Trophoblast cell (in vitro differentiated cells and primary cell): ENCODE measurements around the gene MKNK2.

Experiments used
- DNase-seq, 2 donors: peaks; one replicate each; pipeline ENCODE4 v3.0.0-alpha.2; 2016
- H2AFZ ChIP-seq: 2 replicates; pipeline ENCODE4 v1.6.1; 2013; ENCODE audit warnings: low read length, moderate library complexity, mild to moderate bottlenecking; ENCODE audit not compliant: insufficient read depth, poor library complexity
- H2AK5ac ChIP-seq: 2 replicates; pipeline ENCODE4 v1.6.1; 2013; ENCODE audit warnings: mild to moderate bottlenecking, low read length
- H2BK120ac ChIP-seq: 2 replicates; pipeline ENCODE4 v1.6.1; 2013; ENCODE audit warnings: low read length, mild to moderate bottlenecking, moderate library complexity; ENCODE audit not compliant: insufficient read depth, poor library complexity
- H2BK12ac ChIP-seq: 2 replicates; pipeline ENCODE4 v1.6.1; 2013; ENCODE audit warnings: mild to moderate bottlenecking, low read length, moderate library complexity
- H2BK5ac ChIP-seq: 2 replicates; pipeline ENCODE4 v1.6.1; 2013; ENCODE audit warnings: low read length, low read depth, moderate library complexity, mild to moderate bottlenecking; ENCODE audit not compliant: poor library complexity
- H3K14ac ChIP-seq: 2 replicates; pipeline ENCODE4 v1.6.1; 2013; ENCODE audit warnings: mild to moderate bottlenecking, low read length
- H3K18ac ChIP-seq: 2 replicates; pipeline ENCODE4 v1.6.1; 2013; ENCODE audit warnings: mild to moderate bottlenecking, low read length
- H3K23ac ChIP-seq: 2 replicates; pipeline ENCODE4 v1.6.1; 2013; ENCODE audit warnings: low read length
- H3K27ac ChIP-seq: 2 replicates; pipeline ENCODE4 v1.5.1; 2013; ENCODE audit warnings: low read depth, mild to moderate bottlenecking, inconsistent platforms, low read length, moderate library complexity
- H3K27me3 ChIP-seq: 2 replicates; pipeline ENCODE4 v1.6.1; 2013; ENCODE audit warnings: inconsistent platforms, mild to moderate bottlenecking, low read length, moderate library complexity; ENCODE audit not compliant: insufficient read depth
- H3K36me3 ChIP-seq, 2 experiments: 1 replicate in 1 of 2; 2 replicates in 1 of 2; pipeline ENCODE4 v1.6.1; 2013; ENCODE audit warnings: low read length in 2 of 2, mild to moderate bottlenecking in 2 of 2, moderate library complexity in 1 of 2; ENCODE audit not compliant: insufficient read depth in 2 of 2, control insufficient read depth in 1 of 2
- H3K4ac ChIP-seq: 2 replicates; pipeline ENCODE4 v1.6.1; 2013; ENCODE audit warnings: low read depth, mild to moderate bottlenecking, low read length, moderate library complexity
- H3K4me1 ChIP-seq, 2 experiments: 1 replicate in 1 of 2; 2 replicates in 1 of 2; pipeline ENCODE4 v1.6.1; 2013; ENCODE audit warnings: low read length in 2 of 2, mild to moderate bottlenecking in 2 of 2, moderate library complexity in 1 of 2; ENCODE audit not compliant: insufficient read depth in 2 of 2, control insufficient read depth in 1 of 2
- H3K4me2 ChIP-seq: 2 replicates; pipeline ENCODE4 v1.6.1; 2013; ENCODE audit warnings: inconsistent platforms, mild to moderate bottlenecking, low read length, moderate library complexity
- H3K4me3 ChIP-seq: 2 replicates; pipeline ENCODE4 v1.5.1; 2013; ENCODE audit warnings: mild to moderate bottlenecking, low read depth, low read length, inconsistent platforms
- H3K79me1 ChIP-seq: one replicate; pipeline ENCODE4 v1.6.1; 2013; ENCODE audit warnings: low read length
- H3K79me2 ChIP-seq: 2 replicates; pipeline ENCODE4 v1.6.1; 2013; ENCODE audit warnings: low read length, mild to moderate bottlenecking; ENCODE audit not compliant: control insufficient read depth, insufficient read depth, poor library complexity
- H3K9ac ChIP-seq: 2 replicates; pipeline ENCODE4 v1.6.1; 2013; ENCODE audit warnings: mild to moderate bottlenecking, low read length
- H3K9me3 ChIP-seq: 2 replicates; pipeline ENCODE4 v1.6.1; 2013; ENCODE audit warnings: low read depth, mild to moderate bottlenecking, control low read depth, inconsistent platforms, low read length; ENCODE audit not compliant: insufficient read depth
- H4K12ac ChIP-seq: 2 replicates; pipeline ENCODE4 v1.6.1; 2013; ENCODE audit warnings: low read depth, mild to moderate bottlenecking, low read length, moderate library complexity
- H4K8ac ChIP-seq: 2 replicates; pipeline ENCODE4 v1.6.1; 2013; ENCODE audit warnings: low read depth, mild to moderate bottlenecking, low read length, moderate library complexity
- H4K91ac ChIP-seq: one replicate; pipeline ENCODE4 v1.6.1; 2013; ENCODE audit warnings: low read depth, mild to moderate bottlenecking, low read length, moderate library complexity
- WGBS: extraction: QIAGEN DNeasy Blood & Tissue Kit; methylation state at CpG from one replicate; pipeline ENCODE4 v1.1.7; 2013; ENCODE audit warnings: missing lambda C conversion rate; ENCODE audit not compliant: insufficient read length, insufficient coverage; ENCODE audit errors: extremely low coverage; 5-methylcytosine and 5-hydroxymethylcytosine counted together

MKNK2 gene

GRCh38 chr19:2070986-2071673 lies 20.1 kb upstream of the MKNK2 start:
- Histone ChIP-seq H4K12ac (no peak overlapping the region), H3K27me3 (no peaks in the 10 kb centered on the region), H3K14ac (no peak overlapping the region), H3K9ac (peak overlapping the region; percentile 34), H3K9me3 (no peaks in the 10 kb centered on the region), H3K79me2 (no peaks in the 10 kb centered on the region), H3K36me3 (peaks cover 37% of the 10 kb centered on the region in 2 experiments), H4K8ac (no peak overlapping the region), H2BK5ac (no peak overlapping the region), H4K91ac (no peak overlapping the region), H3K4me3 (no peak overlapping the region), H2BK120ac (no peak overlapping the region), H3K4me1 (no peaks in the 10 kb centered on the region), H3K79me1 (no peaks in the 10 kb centered on the region), H3K4me2 (no peak overlapping the region), H3K23ac (no peak overlapping the region), H3K27ac (no peak overlapping the region), H3K18ac (no peak overlapping the region), H2AK5ac (no peak overlapping the region), H2BK12ac (no peak overlapping the region), H2AFZ (no peak overlapping the region), H3K4ac (no peak overlapping the region)
- WGBS = no CpG with 5 or more reads among the region's 19 CpGs
- no peak for DNase-seq

GRCh38 chr19:2070436-2070827 lies 19.4 kb upstream of the MKNK2 start:
- no peak overlapping the region for H4K91ac ChIP-seq
- no peak overlapping the region for H2BK5ac ChIP-seq
- H3K79me1 ChIP-seq = no peaks in the 10 kb centered on the region
- H3K4me3 ChIP-seq = no peak overlapping the region
- no peak overlapping the region for H3K4me2 ChIP-seq
- no peak overlapping the region for H4K8ac ChIP-seq
- H3K9ac ChIP-seq = no peak overlapping the region
- H3K23ac ChIP-seq = no peak overlapping the region
- no peaks in the 10 kb centered on the region for H3K79me2 ChIP-seq
- H2AFZ ChIP-seq = no peak overlapping the region
- DNase-seq = no peak
- no peak overlapping the region for H2BK120ac ChIP-seq
- WGBS = no CpG with 5 or more reads among the region's 10 CpGs
- no peak overlapping the region for H3K18ac ChIP-seq
- H2BK12ac ChIP-seq = no peak overlapping the region
- H3K4ac ChIP-seq = no peak overlapping the region
- H3K27ac ChIP-seq = no peak overlapping the region
- no peaks in the 10 kb centered on the region for H3K27me3 ChIP-seq
- H3K9me3 ChIP-seq = no peaks in the 10 kb centered on the region
- no peaks in the 10 kb centered on the region for H3K4me1 ChIP-seq
- no peak overlapping the region for H2AK5ac ChIP-seq
- peaks cover 32% of the 10 kb centered on the region in 2 experiments for H3K36me3 ChIP-seq
- no peak overlapping the region for H4K12ac ChIP-seq
- H3K14ac ChIP-seq = no peak overlapping the region

- Histone ChIP-seq H3K79me2 (peaks cover 8% of the 10 kb centered on the region), H3K18ac (no peak overlapping the region), H3K4me2 (no peak overlapping the region), H3K27me3 (no peaks in the 10 kb centered on the region), H3K9me3 (no peaks in the 10 kb centered on the region), H3K4ac (no peak overlapping the region), H4K8ac (no peak overlapping the region), H4K12ac (no peak overlapping the region), H3K9ac (no peak overlapping the region), H3K14ac (no peak overlapping the region), H3K36me3 (no peaks in the 10 kb centered on the region), H2AFZ (no peak overlapping the region), H3K27ac (no peak overlapping the region), H2BK120ac (no peak overlapping the region), H3K4me1 (peaks cover 14 to 17% of the 10 kb centered on the region in 2 experiments), H3K4me3 (no peak overlapping the region), H3K23ac (no peak overlapping the region), H4K91ac (no peak overlapping the region), H2AK5ac (peak overlapping the region; percentile 16), H2BK12ac (no peak overlapping the region), H3K79me1 (peaks cover 18% of the 10 kb centered on the region), H2BK5ac (no peak overlapping the region)
- DNase-seq = no peak
- no CpG with 5 or more reads among the region's 38 CpGs for WGBS
These were observed 13.9 kb upstream of the MKNK2 start for GRCh38 chr19:2064788-2065524.

GRCh38 chr19:2064395-2064787 lies 13.3 kb upstream of the MKNK2 start:
- Histone ChIP-seq H4K91ac (no peak overlapping the region), H3K79me1 (peaks cover 23% of the 10 kb centered on the region), H2AFZ (no peak overlapping the region), H3K4me2 (no peak overlapping the region), H2BK120ac (no peak overlapping the region), H3K4me1 (peaks cover 20 to 22% of the 10 kb centered on the region in 2 experiments), H3K18ac (no peak overlapping the region), H3K9ac (no peak overlapping the region), H2BK12ac (no peak overlapping the region), H4K12ac (no peak overlapping the region), H3K14ac (no peak overlapping the region), H2BK5ac (no peak overlapping the region), H3K36me3 (no peaks in the 10 kb centered on the region), H3K9me3 (no peaks in the 10 kb centered on the region), H3K27ac (no peak overlapping the region), H3K4ac (no peak overlapping the region), H3K79me2 (peaks cover 8% of the 10 kb centered on the region), H4K8ac (no peak overlapping the region), H2AK5ac (no peak overlapping the region), H3K27me3 (no peaks in the 10 kb centered on the region), H3K4me3 (no peak overlapping the region), H3K23ac (no peak overlapping the region)
- no peak for DNase-seq
- no CpG with 5 or more reads among the region's 13 CpGs for WGBS
